NCI-H446 (cell line): ENCODE data around the gene PRSS56.
"Not testable (repeated sequence)": the region's sequence is repeated elsewhere in the genome, so short reads cannot be mapped to it uniquely, and the experiment has no call there.

Experiments
- DNase-seq, 2 experiments: peaks; one replicate each; lab custom pipeline; 2025; lab: John Stamatoyannopoulos, UW

The PRSS56 gene

DNA sequence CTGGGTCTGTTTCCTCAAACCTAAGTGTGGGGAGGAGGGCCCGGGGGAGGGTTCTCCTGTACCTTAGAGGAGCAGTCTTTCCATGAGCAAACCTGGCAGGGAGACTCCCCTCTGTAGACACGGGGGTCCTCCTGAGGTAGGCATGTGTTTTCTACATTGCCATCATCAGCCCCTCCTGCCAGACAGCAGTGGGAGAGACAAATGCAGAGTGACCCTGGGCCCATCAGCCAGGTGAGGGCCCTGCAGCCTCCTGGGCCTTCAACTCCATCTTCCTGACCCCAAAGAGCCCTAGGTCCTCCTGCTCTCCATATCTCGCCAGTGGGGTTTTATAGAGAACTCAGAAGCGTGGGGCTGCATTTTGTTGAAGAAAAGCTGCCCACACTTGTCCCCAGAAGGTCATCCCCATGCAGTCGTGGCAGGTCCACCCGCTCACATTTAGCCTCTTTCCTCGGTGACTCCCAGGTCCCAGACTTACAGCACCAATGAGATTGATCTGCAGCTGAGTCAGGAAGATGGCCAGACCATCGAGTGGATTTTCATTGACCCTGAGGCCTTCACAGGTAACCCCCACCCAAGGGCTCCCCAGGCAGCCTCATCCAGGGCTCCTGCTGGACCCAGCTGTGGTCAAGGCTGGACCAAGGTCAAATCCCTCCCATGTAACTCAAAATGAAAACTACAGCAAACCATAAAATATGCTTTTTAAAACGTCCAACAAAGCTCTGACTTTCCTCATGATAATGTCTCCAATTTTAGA is 21.9 kb downstream of the PRSS56 start:
- no peak for DNase-seq

DNA sequence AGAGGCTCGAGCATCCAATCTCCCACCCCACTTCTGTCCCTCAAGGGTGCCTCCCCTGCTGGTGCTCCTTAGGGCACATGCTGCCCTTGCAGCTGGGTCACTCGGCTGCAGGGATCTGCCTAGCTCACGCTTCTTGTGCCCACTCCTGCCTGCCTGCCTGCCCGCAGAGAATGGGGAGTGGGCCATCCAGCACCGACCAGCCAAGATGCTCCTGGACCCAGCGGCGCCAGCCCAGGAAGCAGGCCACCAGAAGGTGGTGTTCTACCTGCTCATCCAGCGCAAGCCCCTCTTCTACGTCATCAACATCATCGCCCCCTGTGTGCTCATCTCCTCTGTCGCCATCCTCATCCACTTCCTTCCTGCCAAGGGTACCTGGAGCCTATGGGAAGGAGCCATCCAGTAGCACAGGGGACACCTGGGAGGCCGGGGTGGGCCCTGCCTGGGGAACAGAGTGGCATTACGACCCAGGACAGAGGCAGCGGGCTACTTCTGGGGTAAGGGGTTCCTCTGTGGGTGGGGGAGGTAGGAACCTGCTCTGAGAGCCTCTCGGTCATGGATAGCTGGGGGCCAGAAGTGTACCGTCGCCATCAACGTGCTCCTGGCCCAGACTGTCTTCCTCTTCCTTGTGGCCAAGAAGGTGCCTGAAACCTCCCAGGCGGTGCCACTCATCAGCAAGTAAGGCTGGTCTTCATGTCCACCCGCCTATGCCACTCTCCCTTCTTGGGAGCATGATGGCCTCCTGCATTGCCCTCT is 22.7 kb downstream of the PRSS56 start:
- no peak for DNase-seq

GRCh38 chr2:232543491-232543890 is 23.3 kb downstream of the PRSS56 start:
- DNase-seq: no peak

DNA sequence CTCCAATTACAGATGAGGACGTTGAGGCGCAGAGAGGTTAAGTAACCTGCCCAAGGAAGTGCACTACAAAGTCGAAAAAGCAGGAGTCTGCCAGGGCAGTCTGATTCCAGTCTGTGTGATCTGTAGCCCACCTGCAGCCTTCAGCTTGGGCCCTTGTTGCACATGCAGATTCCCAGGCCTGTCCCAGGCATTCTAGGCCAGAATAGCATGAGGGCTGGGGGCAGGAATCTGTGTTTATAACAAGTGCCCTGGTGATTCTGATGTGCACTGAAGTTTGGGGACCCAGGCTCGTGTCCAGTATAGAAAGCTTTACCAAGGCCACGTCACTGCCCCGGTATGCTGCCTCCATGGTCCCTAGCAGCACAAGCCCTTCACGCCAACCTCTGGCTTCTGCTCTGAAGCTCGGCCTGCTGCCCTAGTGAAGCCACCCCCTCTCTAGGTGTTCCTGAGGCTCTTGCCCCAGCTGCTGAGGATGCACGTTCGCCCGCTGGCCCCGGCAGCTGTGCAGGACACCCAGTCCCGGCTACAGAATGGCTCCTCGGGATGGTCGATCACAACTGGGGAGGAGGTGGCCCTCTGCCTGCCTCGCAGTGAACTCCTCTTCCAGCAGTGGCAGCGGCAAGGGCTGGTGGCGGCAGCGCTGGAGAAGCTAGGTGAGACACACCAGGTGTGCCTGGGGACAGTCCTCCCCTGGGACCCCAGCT is 23.9 kb downstream of the PRSS56 start:
- DNase-seq: no peak

DNA sequence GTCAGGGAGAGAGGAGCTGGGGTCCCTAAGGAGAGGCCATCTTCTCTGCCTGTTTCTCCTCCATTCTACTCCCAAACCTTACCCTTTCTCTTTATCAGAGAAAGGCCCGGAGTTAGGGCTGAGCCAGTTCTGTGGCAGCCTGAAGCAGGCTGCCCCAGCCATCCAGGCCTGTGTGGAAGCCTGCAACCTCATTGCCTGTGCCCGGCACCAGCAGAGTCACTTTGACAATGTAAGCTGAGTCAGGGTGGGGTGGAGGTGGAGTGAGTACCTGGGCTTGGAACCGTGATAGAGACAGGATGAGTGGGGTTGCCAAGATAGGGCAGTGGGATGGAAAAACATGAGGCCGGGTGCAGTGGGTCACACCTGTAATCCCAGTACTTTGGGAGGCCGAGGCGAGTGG is 24.5 kb downstream of the PRSS56 start:
- no peak for DNase-seq

GRCh38 chr2:232545511-232546375 is 25.6 kb downstream of the PRSS56 start:
- no peak for DNase-seq

- no peak for DNase-seq
These were observed 27.8 kb downstream of the PRSS56 start for GRCh38 chr2:232547991-232548390.

DNA sequence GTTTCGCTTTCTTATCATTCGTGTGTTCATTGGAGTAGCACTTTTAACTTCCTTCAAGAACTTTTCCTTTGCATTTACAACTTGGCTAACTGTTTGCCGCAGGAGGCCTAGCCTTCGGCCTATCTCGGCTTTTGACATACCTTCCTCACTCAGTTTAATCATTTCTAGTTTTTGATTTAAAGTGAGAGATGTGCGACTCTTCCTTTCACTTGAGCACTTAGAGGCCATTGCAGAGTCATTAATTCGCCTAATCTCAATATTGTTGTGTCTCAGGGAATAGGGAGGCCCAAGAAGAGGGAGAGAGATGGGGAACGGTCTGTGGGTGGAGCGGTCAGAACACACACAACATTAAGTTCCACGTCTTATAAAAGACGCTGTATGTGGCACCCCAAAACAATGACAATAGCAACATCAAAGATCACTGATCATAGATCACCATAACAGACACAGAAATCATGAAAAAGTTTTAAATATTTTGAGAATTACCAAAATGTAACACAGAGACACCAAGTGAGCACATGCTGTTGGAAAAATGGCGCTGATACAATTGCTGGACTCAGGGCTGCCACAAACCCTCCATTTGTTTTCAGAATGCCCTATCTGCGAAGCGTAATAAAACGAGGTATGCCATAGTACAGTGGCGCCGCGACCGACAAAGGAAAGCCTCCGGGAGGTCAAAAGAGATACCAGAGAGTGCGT is 29.6 kb downstream of the PRSS56 start:
- no peak for DNase-seq

GRCh38 chr2:232550354-232551249 is 30.4 kb downstream of the PRSS56 start, which contains the start of the genes EIF4E2 and TIGD1:
TSS of gene EIF4E2 (plus strand) at chr2:232550689. CDS start at chr2:232550725, 36 bp downstream.
TSS of gene TIGD1 (minus strand) at chr2:232550557. CDS start at chr2:232549882, 675 bp downstream.
- peak; percentile 77 to 91 for DNase-seq

DNA sequence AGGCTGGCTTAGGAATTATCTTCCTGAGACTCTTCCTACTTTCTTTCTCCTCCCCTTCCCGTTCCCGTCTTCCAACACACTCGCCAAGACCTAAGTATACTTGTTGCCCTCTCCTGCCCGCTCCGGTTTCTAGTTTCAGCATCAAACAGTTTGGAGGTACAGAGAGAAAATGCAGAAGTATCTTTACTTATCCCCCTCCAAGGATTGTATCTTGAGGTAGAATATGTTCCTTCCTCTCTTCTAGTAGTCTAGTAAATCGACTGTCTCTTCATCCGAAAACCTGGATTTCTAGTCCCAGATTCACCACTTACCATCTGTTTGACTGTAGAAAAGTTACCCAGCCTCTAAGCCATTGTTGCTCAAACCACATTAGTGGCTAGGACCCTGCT is 31.1 kb downstream of the PRSS56 start:
- DNase-seq: no peak

GRCh38 chr2:232551776-232552175 is 31.6 kb downstream of the PRSS56 start:
- DNase-seq: no peak

DNA sequence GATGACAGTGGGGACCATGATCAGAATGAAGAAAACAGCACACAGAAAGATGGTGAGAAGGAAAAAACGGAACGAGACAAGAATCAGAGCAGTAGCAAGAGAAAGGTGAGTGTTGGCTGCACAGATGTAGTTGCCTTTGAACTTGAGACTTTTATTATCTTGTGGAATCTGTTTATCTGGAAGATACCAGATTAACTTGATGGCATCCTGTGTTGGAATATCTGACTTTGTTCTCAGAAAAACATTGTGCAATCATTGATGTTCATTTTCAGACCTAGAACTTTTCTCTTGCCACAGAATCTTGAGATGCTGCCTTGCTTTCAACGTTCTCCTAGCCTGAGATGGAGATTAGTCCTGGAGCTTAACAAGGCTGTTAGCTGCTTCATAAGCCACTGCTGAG is 36.2 kb downstream of the PRSS56 start:
- DNase-seq: no peak

- no peak for DNase-seq
These were observed 42.4 kb downstream of the PRSS56 start for GRCh38 chr2:232562515-232563151.

GRCh38 chr2:232563580-232563979 is 43.4 kb downstream of the PRSS56 start:
- no peak for DNase-seq

- no peak for DNase-seq
These were observed 47.5 kb downstream of the PRSS56 start for GRCh38 chr2:232567721-232568120.

DNA sequence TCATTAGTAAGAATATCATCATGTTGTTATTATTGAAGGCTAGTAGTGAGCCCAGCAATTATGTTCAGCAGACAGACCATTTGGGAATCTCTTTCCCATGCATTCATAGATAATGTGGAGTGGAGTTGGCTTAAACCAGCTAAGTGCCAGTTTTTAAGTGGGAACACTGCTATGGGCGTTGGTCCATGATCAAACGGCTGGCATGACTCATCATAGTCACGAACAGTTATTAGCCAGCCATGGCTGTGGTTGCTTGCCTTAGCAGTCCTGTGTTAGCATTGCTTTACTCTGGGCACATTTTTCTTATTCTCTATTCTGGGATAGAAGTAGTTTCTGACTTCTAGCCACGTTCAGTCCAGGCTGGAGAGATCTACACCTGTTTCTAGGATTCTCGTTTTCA is 48.0 kb downstream of the PRSS56 start:
- DNase-seq: no peak

- no peak for DNase-seq
These were observed 49.4 kb downstream of the PRSS56 start for GRCh38 chr2:232569541-232569940.

DNA sequence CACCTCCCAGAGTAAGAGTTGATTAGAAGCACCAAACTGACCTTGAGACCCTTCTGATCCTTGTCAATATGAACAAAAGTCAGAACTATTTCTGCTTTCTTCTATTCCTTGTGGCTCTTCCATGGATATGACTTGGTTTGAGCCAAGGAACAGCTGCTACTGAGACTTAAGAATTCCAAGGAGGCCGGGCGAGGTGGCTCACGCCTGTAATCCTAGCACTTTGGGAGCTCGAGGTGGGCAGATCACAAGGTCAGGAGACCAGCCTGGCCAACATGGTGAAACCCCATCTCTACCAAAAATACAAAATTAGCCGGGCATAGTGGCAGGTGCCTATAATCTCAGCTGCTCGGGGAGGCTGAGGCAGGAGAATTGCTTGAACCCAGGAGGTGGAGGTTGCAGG is 50.3 kb downstream of the PRSS56 start:
- not testable (repeated sequence) for DNase-seq

DNA sequence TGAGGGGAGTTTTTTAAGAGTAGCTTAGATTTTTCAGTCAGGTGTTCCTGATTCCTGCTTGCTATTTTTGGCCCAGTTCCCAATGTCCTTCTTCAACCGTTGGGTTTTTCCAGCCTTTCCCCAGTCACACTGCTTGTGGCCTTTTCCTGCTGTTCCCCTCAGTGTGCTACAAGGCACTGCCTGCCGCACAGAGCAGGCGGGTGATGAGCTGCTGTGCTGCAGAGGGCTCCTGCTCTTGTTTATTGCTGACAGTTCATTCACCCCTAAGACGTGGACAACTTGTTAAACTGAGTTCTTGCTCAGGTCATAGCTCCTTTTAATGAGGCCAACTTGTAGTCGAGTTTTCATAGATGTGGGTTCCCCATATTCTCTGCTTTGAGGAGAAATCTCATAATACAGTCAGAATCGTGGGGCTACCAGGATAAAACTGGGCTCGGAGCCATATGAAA is 50.9 kb downstream of the PRSS56 start:
- DNase-seq: no peak
